Measurements from ENCODE around the gene EXPH5. TPM values are rescaled to one million over a fixed set of nuclear protein-coding genes. Genes with fewer than 3 reads are reported as not detected.

The EXPH5 gene
- total RNA-seq, 4 donors from 2014 or later, result 3.3 to 8.1 (median 6.9) TPM

GRCh38 chr11:108622341-108622740, 28.8 kb upstream of the EXPH5 start:
- TF ChIP-seq, protein P1, sequence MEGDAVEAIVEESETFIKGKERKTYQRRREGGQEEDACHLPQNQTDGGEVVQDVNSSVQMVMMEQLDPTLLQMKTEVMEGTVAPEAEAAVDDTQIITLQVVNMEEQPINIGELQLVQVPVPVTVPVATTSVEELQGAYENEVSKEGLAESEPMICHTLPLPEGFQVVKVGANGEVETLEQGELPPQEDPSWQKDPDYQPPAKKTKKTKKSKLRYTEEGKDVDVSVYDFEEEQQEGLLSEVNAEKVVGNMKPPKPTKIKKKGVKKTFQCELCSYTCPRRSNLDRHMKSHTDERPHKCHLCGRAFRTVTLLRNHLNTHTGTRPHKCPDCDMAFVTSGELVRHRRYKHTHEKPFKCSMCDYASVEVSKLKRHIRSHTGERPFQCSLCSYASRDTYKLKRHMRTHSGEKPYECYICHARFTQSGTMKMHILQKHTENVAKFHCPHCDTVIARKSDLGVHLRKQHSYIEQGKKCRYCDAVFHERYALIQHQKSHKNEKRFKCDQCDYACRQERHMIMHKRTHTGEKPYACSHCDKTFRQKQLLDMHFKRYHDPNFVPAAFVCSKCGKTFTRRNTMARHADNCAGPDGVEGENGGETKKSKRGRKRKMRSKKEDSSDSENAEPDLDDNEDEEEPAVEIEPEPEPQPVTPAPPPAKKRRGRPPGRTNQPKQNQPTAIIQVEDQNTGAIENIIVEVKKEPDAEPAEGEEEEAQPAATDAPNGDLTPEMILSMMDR (IDR thresholded peaks at IDR 0.05), result no peak
- no peak for TF ChIP-seq POLR2A (IDR thresholded peaks at IDR 0.05)
- Histone ChIP-seq H3K4me1 (no peaks in the 10 kb centered on the region), H3K9me3 (no peaks in the 10 kb centered on the region), H3K36me3 (no peaks in the 10 kb centered on the region), H3K4me3 (no peak overlapping the region), H3K27me3 (no peaks in the 10 kb centered on the region), H3K27ac (no peak overlapping the region)
- no peak for DNase-seq

- DNase-seq, result no peak
- Histone ChIP-seq H3K9me3 (no peaks in the 10 kb centered on the region), H3K4me3 (no peak overlapping the region), H3K4me1 (no peaks in the 10 kb centered on the region), H3K27ac (no peak overlapping the region), H3K36me3 (no peaks in the 10 kb centered on the region), H3K27me3 (no peaks in the 10 kb centered on the region)
- TF ChIP-seq POLR2A (IDR thresholded peaks at IDR 0.05), result no peak
Measured at GRCh38 chr11:108620958-108621772, 27.6 kb upstream of the EXPH5 start.

- H3K27ac ChIP-seq, result no peak overlapping the region
Measured at GRCh38 chr11:108618529-108618928, 25.0 kb upstream of the EXPH5 start.

DNA sequence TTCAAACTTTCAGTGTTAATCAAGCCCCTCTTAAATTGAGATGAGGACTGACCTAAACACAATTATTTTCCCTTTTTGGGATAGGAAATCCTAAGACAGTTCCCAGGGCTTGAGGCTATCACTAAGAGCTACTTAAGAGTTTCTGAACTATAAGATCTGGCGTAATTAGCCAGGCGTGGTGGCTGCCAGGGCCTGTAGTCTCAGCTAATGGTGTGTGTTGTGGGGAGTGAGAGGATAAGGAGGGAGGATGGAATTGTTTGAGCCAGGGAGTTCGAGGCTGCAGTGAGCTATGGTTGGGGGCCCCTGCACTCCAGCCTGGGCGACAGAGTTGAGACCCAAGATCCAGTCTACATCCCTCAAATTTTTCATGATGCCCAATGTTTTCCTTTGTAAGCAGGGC, 23.5 kb upstream of the EXPH5 start:
- TF ChIP-seq, protein P1 (IDR thresholded peaks at IDR 0.05), result no peak
- TF ChIP-seq POLR2A (IDR thresholded peaks at IDR 0.05), result no peak
- no peaks in the 10 kb centered on the region for H3K9me3 ChIP-seq
- H3K27ac ChIP-seq, result no peak overlapping the region
- H3K4me3 ChIP-seq, result no peak overlapping the region
- no peaks in the 10 kb centered on the region for H3K27me3 ChIP-seq
- DNase-seq, result no peak
- H3K4me1 ChIP-seq, result no peaks in the 10 kb centered on the region
- H3K36me3 ChIP-seq, result no peaks in the 10 kb centered on the region

More at GRCh38 chr11:108618529-108618928, 25.0 kb upstream of the EXPH5 start:
- H3K4me1 ChIP-seq, result no peaks in the 10 kb centered on the region
- no peak for DNase-seq
- no peak overlapping the region for H3K4me3 ChIP-seq
- TF ChIP-seq, protein P1 (IDR thresholded peaks at IDR 0.05), result no peak
- TF ChIP-seq POLR2A (IDR thresholded peaks at IDR 0.05), result no peak
- no peaks in the 10 kb centered on the region for H3K9me3 ChIP-seq
- no peaks in the 10 kb centered on the region for H3K36me3 ChIP-seq
- no peaks in the 10 kb centered on the region for H3K27me3 ChIP-seq

- Histone ChIP-seq H3K4me1 (no peaks in the 10 kb centered on the region), H3K4me3 (no peak overlapping the region), H3K36me3 (no peaks in the 10 kb centered on the region), H3K27me3 (no peaks in the 10 kb centered on the region), H3K27ac (no peak overlapping the region), H3K9me3 (no peaks in the 10 kb centered on the region)
- TF ChIP-seq POLR2A (IDR thresholded peaks at IDR 0.05), result no peak
- TF ChIP-seq, protein P1 (IDR thresholded peaks at IDR 0.05), result no peak
- no peak for DNase-seq
Measured at GRCh38 chr11:108616549-108616948, 23.0 kb upstream of the EXPH5 start.

- no peak overlapping the region for H3K27ac ChIP-seq
- no peaks in the 10 kb centered on the region for H3K9me3 ChIP-seq
- H3K36me3 ChIP-seq, result no peaks in the 10 kb centered on the region
- no peaks in the 10 kb centered on the region for H3K27me3 ChIP-seq
- no peaks in the 10 kb centered on the region for H3K4me1 ChIP-seq
- no peak for DNase-seq
- TF ChIP-seq, protein P1 (IDR thresholded peaks at IDR 0.05), result no peak
- no peak for TF ChIP-seq POLR2A (IDR thresholded peaks at IDR 0.05)
- H3K4me3 ChIP-seq, result no peak overlapping the region
Measured at GRCh38 chr11:108614086-108614485, 20.5 kb upstream of the EXPH5 start.

Data from Peyer's patch (tissue), 4 donors.